HG02870 (cell line): ENCODE data around the gene PPM1L.

ENCODE experiments used
- ATAC-seq: cut with Tn5 transposase; IDR thresholded peaks from one replicate; pipeline ENCODE4 v1.9.1; 2021; ENCODE audit warnings: mild to moderate bottlenecking, moderate library complexity; ENCODE audit not compliant: unreplicated experiment

The PPM1L gene

DNA sequence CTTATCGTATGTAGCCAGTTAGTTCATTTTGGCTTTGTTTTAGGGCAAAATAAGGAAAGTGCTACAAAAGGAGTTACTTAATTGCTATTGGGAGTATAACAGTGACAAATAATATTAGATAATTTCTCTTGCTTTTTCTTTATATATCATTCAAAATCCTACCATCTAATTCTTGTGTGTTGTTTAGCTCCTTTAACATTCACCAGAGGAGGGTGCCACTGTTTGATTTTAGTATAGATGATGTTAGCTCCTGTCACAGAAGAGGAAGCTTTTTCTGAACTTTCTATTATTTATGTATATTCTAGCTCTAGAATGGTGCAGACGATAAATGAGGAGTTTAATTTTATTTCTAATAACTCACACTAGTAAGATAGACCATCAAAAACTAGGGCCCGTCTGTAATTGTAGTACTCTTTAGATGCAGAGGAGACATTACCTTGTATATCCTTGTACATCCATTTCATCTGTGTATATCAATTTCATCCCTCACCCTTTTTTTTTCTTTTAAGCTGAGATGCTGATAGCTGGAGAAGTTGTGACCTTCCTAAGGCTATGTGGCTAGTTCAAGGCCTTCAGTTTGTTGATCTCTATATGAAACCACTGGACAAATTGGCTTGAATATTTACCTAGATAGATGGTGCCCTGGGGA, 3.0 kb downstream of the PPM1L start:
- no peak for ATAC-seq

DNA sequence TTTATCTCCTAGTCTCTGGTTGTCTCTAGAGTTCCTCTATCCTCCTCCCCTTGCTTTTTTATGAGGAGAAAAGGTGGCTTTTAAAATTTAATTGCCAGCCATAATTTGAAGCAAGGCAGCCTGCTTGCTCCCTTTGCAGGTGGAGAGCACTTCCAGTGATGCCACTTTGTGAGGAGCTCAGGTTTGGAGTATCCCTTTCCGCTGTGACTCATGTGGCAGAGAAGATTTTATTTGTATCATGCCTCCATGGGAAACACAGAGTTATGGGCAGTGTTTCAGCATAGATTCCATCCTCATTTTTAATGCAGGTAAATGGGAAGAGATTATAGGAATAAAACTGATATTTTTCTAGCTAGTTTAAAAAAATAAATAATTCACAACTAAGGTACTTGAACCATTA, 7.0 kb downstream of the PPM1L start:
- no peak for ATAC-seq

GRCh38 chr3:160765211-160765610, 9.2 kb downstream of the PPM1L start:
- ATAC-seq, result peak; percentile 57

DNA sequence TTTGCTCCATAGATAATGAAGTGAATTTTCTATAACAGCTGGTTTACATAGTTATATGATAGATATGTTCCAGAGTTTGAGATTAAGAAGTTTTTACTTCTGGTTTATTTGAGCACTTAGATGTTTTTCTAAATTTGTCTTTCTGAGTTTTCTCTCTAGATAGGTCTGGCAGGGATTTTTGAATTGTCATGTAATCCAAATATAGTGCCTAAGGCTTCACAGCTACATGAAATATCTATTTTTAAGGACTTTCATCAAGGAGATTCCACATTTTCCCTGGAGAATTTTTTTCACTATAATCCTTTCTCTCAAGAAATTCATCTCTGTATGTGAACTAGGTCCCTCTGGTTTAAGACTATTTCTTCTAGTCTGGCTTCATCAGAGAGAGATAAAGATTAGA, 12.0 kb downstream of the PPM1L start:
- ATAC-seq, result no peak

DNA sequence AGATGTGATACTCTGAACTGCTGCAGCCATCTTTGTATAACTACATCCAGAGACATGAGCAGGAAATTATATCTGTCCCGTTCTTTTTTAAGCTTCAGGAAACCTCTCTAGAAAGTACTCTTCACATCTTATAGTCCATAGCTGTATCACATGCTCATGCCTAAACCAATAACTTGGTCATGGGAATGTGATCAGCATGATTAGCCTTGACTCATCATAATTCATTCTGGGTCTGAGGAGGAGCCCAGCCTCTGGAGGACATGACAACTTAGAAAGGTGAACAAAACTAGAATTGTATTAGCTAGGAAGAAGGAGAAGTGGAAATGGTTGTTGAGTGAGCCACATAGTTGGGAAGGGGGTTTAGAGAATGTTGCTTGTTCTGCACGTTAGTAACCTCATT, 12.9 kb downstream of the PPM1L start:
- ATAC-seq, result no peak

DNA sequence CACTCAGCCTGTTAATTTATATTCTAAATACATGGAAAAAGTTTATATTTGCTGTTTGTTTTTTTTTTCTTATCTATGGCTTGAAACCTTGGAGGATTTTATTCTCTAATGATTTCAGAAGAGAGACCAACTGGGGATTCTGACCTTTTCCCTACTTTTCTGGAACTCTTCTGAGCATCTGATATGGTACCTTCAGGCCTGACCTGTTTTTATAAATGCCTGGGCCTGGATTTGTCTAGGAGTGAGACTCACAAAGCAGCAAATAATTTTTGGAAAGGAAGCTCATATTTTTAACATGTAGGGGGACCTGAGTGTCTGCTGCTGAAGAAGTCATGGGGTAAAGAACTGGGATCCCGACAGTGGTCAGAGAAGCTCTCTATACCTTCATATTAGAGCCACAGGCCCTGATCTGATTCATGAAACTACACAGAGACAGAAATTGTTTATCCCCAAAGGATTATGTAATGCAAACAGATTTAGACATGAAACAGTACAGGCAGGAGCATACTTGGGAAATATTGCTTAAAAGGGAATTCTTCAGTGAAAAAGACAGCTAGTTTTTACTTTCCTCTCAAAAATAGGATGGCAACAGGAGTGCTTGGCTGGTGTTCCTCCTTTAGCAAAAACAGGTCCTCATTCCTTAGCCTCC, 15.9 kb downstream of the PPM1L start:
- no peak for ATAC-seq

- no peak for ATAC-seq
Observed at GRCh38 chr3:160773722-160774121, 17.7 kb downstream of the PPM1L start.

- ATAC-seq, result no peak
Observed at GRCh38 chr3:160774172-160774571, 18.1 kb downstream of the PPM1L start.

DNA sequence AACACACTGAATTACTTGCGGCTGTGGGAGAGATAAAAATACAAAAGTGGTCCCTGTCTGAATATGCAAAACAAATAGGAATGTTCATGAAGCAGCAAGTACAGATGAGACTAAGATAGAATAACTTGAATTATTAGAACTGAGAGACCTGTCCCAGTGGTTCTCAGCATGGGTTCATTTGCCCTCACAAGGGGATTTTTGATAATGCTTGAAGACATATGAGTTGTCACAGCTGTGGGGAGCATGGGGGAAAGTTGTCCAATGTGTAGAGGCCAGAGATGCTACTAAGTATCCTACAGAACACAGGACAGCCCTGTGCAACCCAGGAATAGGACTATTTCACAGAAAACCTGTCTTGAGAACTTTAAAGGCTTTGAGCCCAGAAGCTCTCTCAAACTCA, 22.4 kb downstream of the PPM1L start:
- ATAC-seq, result no peak

- no peak for ATAC-seq
Observed at GRCh38 chr3:160779040-160779439, 23.0 kb downstream of the PPM1L start.

DNA sequence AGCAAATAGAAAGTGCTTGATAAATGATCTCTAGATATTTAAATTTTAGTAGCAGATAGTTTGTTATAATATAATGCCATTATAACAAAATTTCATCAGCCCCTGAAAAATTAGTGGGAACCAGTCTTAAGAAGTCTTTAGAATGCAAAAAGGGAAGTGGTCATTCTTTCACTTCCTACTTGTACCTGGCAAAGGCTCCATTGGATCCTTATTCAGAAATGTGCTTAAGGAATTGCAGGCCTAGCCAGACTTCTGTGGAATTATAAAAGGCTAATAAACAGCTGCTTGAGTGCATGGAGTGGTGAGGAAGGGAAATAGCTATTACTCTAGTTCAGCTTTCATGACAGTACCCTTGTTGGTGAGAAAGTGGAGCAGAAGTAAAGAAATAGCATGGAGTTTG, 24.2 kb downstream of the PPM1L start:
- ATAC-seq, result no peak

- ATAC-seq, result no peak
Observed at GRCh38 chr3:160781402-160781801, 25.4 kb downstream of the PPM1L start.

GRCh38 chr3:160781863-160782262, 25.8 kb downstream of the PPM1L start:
- ATAC-seq, result no peak

DNA sequence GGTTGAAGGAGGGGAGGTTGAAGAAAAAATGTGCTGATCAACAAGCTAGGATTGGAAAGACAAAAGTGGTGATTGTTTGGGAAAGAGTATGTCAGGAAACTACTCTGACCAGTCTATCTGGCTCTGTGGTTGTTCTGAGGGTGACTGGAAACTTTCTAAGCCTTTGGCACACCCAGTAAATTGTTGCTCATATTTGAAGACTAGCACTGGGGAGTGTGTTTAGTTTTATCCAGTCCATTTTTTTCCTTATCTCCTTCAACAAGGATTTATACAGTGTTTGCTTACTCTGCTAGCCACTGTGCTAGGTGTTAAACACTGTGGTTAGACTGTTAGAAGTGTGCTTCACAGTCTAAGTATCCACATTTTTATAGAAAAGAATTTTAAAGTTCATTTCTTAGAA, 28.8 kb downstream of the PPM1L start:
- no peak for ATAC-seq

DNA sequence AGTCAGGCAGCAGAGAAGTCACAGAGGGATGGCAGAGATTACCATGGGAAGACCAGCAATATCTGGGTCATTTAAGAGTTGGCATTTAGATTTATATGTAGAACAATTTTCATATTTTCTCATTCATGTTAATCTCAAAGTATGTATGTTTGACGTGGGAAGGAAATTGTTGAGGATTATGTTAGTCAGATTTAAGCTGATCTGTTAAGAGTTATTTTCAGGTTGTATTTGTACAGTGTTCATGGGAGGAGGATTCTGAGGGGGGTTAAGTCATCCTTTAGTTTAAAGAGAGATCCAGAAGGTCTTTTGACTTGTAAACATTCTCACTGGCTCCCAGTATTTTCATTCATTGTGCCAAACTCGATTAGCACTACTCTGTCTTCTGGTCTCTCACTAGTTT, 34.7 kb downstream of the PPM1L start:
- ATAC-seq, result no peak

- ATAC-seq, result no peak
Observed at GRCh38 chr3:160792540-160792939, 36.5 kb downstream of the PPM1L start.

- ATAC-seq, result no peak
Observed at GRCh38 chr3:160793722-160794252, 37.8 kb downstream of the PPM1L start.

GRCh38 chr3:160796089-160796812, 40.2 kb downstream of the PPM1L start:
- no peak for ATAC-seq

GRCh38 chr3:160796813-160797164, 40.8 kb downstream of the PPM1L start:
- ATAC-seq, result no peak

GRCh38 chr3:160797356-160797755, 41.3 kb downstream of the PPM1L start:
- ATAC-seq, result no peak

GRCh38 chr3:160801386-160802118, 45.5 kb downstream of the PPM1L start:
- peak; percentile 95 for ATAC-seq
